ENCODE measurements around the gene RNF212B. TPM values are rescaled to one million over a fixed set of nuclear protein-coding genes. Genes with fewer than 3 reads are reported as not detected.
A peak's percentile ranks its signal among the peaks of the same experiment; 100 is the strongest.
"Not testable (repeated sequence)": the region's sequence is repeated elsewhere in the genome, so short reads cannot be mapped to it uniquely, and the experiment has no call there.

Gene RNF212B, protein sequence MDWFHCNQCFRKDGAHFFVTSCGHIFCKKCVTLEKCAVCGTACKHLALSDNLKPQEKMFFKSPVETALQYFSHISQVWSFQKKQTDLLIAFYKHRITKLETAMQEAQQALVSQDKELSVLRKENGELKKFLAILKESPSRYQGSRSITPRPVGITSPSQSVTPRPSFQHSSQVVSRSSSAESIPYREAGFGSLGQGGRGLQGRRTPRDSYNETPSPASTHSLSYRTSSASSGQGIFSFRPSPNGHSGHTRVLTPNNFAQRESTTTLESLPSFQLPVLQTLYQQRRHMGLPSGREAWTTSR
- polyA plus RNA-seq (ENCODE audit: insufficient read length) = 2.3 TPM
- long read RNA-seq, donor 1, partial matches to known transcripts = 0 of 23 reads
- long read RNA-seq, donor 1, other reads (novel, unspliced or antisense) = 23 of 23 reads
- long read RNA-seq, donor 2, partial matches to known transcripts = 0 of 8 reads
- long read RNA-seq, donor 2, other reads (novel, unspliced or antisense) = 8 of 8 reads
- long read RNA-seq, donor 3, partial matches to known transcripts = 0 of 16 reads
- long read RNA-seq, donor 3, other reads (novel, unspliced or antisense) = 16 of 16 reads
- long read RNA-seq, donor 4, partial matches to known transcripts = 10 of 10 reads
- long read RNA-seq, donor 4, other reads (novel, unspliced or antisense) = 0 of 10 reads
- long read RNA-seq, donor 5, partial matches to known transcripts = 0 of 26 reads
- long read RNA-seq, donor 5, other reads (novel, unspliced or antisense) = 26 of 26 reads
- long read RNA-seq, donor 6, partial matches to known transcripts = 36 of 45 reads
- long read RNA-seq, donor 6, other reads (novel, unspliced or antisense) = 9 of 45 reads
- long read RNA-seq, donor 7, partial matches to known transcripts = 0 of 12 reads
- long read RNA-seq, donor 7, other reads (novel, unspliced or antisense) = 12 of 12 reads
- long read RNA-seq, donor 8 = 0 reads

DNA sequence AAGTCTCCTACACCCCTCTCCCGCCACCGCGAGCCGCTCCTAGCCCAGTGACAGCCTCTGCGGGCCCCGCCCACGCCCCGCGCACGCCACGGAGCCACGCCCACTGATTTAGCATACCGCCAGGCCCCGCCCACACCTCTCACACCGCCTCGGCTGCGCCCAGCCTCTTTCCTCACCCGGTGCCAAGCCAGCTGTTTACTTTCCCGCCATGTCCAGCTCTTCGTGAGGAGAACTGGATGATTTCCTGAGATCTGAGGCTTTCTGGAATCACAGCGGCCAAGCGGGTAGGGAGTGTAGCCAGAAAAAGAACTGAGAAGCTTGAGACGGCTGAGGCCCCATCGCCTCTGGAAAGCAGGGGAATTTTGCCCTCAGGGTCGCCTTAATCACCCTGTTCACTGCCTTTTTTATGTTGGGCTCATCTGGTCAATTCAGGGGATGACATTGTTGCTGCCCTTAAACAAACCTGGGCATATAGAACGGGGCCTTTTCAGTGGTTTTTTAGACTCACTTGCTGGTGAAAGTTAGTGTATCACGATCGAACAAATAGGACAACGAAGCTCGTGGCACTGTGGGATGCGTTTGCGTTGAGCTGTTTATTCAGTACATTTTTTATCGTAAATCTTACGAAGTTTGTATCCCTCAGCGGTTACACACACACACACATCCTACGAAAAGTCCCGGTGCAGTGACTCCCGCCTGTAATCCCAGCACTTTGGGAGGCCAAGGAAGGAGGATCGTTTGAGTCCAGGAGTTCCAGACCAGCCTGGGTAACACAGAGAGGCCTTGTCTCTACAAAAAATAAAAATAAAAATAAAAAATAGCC is at the start of gene RNF212B:
RNF212B (plus strand) TSS at position 165 of the 823 bp plus-strand sequence. CDS start 2,410 bp downstream, outside the sequence.
- peak; percentile 86 for DNase-seq

DNA sequence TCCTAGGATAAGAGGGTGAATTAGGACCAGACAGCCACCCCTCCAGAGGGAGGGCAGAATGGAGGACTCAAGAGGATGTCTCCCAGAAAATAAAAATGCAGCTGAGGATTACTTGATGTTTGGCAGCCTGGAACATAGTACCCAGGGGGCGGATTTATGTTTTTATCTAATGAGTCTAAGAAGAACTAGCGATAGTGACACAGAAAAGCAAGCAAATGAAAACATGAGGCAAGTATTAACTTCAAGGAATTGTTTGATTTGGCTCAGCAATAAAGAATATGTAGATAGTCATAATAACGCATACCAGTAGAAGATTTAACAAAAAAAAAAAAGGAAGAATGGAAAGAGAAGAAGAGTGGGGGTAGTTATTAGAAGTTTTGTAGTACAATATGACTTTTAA is 44.3 kb upstream of the RNF212B start:
- no peak for DNase-seq

- DNase-seq = no peak
These were observed 42.1 kb upstream of the RNF212B start for GRCh38 chr14:23195552-23196101.

- not testable (repeated sequence) for DNase-seq
These were observed 41.2 kb upstream of the RNF212B start for GRCh38 chr14:23196487-23196886.

DNA sequence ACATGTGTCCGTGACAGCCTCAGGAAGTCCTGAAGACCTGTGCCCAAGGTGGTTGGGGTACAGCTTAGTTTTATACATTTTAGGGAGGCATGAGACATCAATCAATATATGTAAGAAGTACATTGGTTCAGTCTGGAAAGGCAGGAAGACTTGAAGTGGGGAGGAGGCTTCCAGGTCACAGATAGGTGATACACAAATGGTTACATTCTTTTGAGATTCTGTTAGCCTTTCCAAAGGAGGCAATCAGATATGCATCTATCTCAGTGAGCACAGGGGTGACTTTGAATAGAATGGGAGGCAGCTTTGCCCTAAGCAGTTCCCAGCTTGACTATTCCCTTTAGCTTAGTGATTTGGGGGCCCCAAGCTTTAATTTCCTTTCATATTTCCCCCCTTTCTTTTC is 38.6 kb upstream of the RNF212B start:
- DNase-seq = not testable (repeated sequence)

DNA sequence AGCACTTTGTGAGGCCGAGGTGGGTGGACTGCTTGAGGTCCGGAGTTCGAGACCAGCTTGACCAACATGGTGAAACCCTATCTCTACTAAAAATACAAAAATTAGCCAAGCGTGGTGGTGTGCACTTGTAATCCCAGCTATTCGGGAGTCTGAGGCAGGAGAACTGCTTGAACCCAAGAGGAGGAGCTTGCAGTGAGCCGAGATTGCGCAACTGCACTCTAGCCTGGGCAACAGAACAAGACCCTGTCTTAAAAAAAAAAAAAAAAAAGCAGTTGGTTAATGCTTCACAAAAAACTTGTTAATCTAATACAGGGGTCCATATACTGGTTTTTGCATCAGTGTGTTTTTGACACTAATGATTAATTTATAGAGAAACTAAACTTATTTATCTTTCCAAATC is 35.7 kb upstream of the RNF212B start:
- DNase-seq = no peak

- DNase-seq = no peak
These were observed 31.2 kb upstream of the RNF212B start for GRCh38 chr14:23206422-23207145.

GRCh38 chr14:23207146-23207540 is 30.6 kb upstream of the RNF212B start:
- DNase-seq = no peak

DNA sequence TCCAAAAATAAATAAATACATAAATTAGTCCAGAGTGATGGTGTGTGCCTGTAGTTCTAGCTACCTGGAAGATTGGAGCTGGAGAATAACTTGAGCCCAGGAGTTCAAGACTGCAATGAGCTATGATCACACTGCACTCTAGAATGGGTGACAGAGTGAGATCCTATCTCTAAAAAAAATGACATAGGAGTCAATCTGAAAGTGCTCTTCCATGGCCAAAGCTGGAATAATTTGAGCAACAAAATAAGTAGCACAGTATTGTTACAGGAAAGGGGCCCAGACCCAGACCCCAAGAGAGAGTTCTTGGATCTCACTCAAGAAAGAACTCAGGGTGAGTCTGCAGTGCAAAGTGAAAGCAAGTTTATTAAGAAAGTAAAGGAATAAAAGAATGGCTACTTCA is 29.4 kb upstream of the RNF212B start:
- no peak for DNase-seq

DNA sequence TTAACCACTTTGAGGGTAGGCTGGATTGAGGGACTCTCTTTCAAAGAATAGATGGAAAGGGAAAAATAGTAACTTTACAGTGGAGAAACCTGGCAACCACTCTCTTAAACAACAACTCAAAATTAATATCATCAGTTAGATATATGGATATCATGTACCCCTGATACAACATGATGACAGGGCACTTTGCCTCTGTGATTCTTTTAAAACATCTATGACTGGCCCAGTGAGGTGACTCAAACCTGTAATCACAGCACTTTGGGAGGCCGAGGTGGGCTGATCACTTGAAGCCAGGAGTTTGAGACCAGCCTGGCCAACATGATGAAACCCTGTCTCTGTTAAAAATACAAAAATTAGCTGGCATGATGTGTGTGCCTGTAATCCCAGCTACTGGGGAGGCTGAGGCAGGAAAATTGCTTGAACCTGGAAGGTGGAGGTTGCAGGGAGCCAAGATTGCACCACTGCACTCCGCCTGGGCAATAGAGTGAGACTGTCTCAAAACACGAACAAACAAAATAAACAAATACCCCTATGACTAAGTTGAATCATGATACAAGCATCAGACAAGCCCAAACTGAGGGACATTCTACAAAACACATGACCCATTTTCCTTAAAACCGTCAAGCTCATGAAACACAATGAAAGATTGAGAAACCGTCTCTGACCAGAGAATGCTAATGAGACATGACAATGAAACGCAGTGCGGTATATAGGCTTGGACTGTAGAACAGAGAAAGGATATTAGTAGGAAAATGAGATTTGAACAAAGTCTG is 27.9 kb upstream of the RNF212B start:
- DNase-seq = no peak

GRCh38 chr14:23215421-23215820 is 22.3 kb upstream of the RNF212B start:
- no peak for DNase-seq

GRCh38 chr14:23217032-23218020 is 20.4 kb upstream of the RNF212B start:
- no peak for DNase-seq

DNA sequence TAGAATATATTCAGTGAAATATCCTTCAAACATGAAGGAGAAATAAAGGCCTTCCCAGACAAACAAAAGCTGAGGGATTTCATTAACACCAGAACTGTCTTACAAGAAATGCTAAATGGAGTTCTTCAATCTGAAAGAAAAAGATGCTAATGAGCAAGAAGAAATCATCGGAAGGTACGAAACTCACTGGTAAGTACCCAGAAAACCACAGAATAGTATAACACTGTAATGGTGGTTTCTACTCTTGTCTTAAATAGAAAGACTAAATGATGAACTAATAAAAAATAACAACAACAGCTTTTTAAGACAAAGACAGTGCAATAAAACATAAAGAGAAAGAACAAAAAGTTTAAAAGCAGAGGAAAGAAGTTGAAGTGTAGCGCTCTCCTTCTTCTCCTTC is 18.7 kb upstream of the RNF212B start:
- DNase-seq = no peak

DNA sequence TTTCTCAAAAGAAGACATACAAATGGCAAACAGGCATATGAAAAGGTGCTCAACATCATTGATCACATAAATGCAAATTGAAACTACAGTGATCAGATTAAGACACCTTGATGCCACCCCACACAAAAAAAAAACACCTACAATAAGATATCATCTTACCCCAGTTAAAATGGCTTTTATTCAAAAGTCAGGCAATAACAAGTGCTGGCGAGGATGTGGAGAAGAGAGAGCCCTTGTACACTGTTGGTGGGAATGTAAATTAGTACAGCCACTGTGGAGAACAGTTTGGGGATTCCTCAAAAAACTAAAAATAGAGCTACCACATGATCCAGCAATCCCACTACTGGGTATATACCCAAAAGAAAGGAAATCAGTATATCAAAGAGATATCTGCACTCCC is 12.8 kb upstream of the RNF212B start:
- not testable (repeated sequence) for DNase-seq

DNA sequence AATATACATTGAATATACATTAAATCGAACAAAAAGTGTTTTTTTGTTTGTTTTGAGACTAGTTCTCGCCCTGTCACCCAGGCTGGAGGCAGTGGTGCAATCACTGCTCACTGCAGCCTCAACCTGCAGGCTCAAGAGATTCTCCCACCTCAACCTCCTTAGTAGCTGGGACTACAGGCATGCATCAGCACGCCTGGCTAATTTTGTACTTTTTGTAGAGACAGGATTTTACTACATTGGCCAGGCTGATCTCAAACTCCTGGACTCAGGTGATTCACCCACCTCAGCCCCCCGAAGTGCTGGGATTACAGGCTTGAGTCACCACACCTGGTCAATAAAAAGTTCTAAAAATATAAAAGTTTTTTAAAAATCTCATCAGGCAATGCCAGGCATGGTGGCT is 10.2 kb upstream of the RNF212B start:
- no peak for DNase-seq

DNA sequence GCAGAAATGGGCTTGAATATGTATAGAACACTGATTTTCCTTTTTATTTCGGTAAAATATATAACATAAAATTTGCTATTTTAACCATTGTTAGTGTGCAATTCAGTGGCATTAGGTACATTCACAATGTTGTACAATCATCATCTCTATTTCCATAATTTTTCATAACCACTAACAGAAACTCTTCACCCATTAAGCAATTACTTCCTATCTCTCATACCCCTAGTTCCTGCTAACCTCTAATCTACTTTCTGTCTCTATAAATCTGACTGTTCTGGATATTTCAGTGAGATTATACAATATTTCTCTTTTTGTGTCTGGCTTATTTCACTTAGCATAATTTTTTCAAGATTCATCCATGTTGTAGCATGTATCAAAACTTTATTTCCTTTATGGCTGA is 8.9 kb upstream of the RNF212B start:
- DNase-seq = no peak

DNA sequence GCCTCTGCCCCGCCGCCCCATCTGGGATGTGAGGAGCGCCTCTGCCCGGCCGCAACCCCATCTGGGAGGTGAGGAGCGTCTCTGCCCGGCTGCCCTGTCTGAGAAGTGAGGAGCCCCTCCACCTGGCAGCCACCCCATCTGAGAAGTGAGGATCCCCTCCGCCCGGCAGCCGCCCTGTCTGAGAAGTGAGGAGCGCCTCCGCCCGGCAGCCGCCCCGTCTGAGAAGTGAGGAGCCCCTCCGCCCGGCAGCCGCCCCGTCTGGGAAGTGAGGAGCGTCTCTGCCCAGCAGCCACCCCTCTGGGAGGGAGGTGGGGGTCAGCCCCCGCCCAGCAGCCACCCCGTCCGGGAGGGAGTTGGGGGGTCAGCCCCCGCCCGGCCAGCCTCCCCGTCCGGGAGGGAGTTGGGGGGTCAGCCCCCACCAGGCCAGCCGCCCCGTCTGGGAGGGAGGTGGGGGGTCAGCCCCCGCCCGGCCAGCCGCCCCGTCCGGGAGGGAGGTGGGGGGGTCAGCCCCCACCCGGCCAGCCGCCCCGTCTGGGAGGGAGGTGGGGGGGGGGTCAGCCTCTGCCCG is 5.4 kb upstream of the RNF212B start:
- not testable (repeated sequence) for DNase-seq

DNA sequence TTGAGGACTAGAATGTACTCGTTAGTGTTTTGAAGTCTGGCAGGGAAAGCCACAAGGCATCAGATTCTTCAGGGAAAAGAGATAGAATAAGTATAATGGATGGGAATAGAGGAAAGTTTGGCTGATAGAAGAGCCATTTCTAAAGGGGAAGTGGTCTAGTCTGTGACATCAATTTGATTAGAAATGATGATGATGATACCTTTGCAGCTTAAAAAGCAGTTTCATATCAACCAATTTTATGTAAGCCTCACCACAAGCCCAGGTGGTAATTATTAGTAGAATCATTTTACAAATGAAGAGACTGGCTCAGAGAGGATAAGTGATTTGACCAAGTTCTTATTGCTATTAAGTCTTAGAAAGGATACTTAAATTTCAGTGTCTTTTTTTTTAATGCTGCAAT is 2.9 kb downstream of the RNF212B start:
- no peak for DNase-seq
